ENCODE results near the gene WDR6.

Gene WDR6

DNA sequence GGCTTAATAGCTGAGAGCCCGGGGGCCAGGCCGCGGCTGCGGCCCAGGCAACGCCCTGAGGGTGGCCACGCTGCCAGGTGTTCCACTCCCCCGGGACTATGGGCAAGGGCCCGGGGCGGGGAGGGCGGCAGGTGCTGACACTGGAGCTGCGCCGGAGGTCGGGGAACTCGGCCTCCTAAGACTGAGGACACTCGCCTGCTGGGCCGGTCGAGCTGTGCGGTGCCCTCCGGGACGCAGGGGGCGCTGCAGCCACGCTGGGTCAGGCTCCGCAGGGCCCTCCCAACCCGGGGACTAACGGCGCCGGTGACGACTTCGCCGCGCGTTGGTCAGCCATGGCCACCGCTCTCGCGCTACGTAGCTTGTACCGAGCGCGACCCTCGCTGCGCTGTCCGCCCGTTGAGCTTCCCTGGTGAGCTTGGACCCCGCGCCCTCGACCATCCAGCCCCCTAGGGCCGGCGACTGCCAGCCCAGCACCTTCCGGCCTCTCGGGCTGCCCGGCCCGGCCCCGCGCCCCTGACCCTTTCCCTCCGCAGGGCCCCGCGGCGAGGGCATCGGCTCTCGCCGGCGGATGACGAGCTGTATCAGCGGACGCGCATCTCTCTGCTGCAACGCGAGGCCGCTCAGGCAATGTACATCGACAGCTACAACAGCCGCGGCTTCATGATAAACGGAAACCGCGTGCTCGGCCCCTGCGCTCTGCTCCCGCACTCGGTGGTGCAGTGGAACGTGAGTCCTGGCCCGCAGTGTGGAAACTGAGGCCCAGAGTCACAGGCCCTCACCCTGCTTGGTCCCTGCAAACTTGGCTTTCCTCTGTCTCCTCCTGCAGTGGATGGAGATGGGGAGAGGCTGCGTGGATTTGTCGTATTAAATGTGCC is 14.9 kb downstream of the WDR6 start, which contains the start of gene NDUFAF3:
Gene NDUFAF3 (plus strand): TSS at position 309 of the 875 bp plus-strand sequence. CDS start 24 bp downstream, at position 333.
- Mint-ChIP-seq H3K9me3 (no peaks in the 10 kb centered on the region), H3K4me3 (peak within 1 kb of the TSS; percentile 91 to 96), H3K27me3 (no peaks in the 10 kb centered on the region), H3K4me1 (ENCODE audit: low read depth in 2 of 2) (peaks cover 23 to 37% of the 10 kb centered on the region in 2 donors), H3K36me3 (ENCODE audit: insufficient read depth) (peaks cover 67% of the 10 kb centered on the region), H3K27ac (peak within 1 kb of the TSS; percentile 94 to 98)
- ATAC-seq (replicated peaks): peak; percentile 80
- peak; percentile 91 to 93 (median 91) for DNase-seq

DNA sequence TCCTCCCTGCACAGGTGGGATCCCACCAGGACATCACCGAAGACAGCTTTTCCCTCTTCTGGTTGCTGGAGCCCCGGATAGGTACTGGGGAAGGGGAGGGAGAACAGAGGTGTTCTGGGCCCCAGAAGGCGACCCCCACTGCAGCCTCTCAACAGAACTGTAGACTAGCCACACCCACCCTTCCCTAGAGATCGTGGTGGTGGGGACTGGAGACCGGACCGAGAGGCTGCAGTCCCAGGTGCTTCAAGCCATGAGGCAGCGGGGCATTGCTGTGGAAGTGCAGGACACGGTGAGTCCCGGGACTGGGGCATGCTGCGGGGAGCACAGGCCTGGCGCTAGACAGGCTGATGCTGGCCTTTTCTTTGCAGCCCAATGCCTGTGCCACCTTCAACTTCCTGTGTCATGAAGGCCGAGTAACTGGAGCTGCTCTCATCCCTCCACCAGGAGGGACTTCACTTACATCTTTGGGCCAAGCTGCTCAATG is 15.5 kb downstream of the WDR6 start:
- ATAC-seq (replicated peaks): no peak
- H3K9me3 Mint-ChIP-seq: no peaks in the 10 kb centered on the region
- DNase-seq: no peak
- H3K4me1 Mint-ChIP-seq (ENCODE audit: low read depth in 2 of 2): peaks cover 27 to 32% of the 10 kb centered on the region in 2 donors
- peak overlapping the region; percentile 94 to 98 for H3K27ac Mint-ChIP-seq
- no peaks in the 10 kb centered on the region for H3K27me3 Mint-ChIP-seq
- H3K36me3 Mint-ChIP-seq (ENCODE audit: insufficient read depth): peaks cover 73% of the 10 kb centered on the region
- H3K4me3 Mint-ChIP-seq: peak overlapping the region; percentile 91 to 96

DNA sequence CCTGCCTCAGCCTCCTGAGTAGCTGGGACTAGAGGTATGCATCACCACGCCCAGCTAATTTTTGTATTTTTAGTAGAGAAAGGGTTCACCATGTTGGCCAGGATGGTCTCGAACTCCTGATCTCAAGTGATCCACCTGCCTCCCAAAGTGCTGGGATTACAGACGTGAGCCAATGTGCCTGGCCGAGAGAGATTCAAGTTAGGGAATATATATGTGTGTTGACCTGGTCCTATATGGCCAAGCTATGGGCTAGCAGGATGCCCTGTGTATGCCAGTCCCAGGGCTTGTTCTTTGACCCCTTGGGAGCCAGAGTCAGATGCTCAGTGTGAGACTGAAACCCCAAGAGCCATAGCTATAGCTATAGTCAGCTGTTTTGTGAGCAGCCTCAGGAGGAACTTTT is 16.6 kb downstream of the WDR6 start:
- no peaks in the 10 kb centered on the region for H3K9me3 Mint-ChIP-seq
- peaks cover 33 to 36% of the 10 kb centered on the region in 2 donors for H3K4me1 Mint-ChIP-seq (ENCODE audit: low read depth in 2 of 2)
- H3K36me3 Mint-ChIP-seq (ENCODE audit: insufficient read depth): peaks cover 76% of the 10 kb centered on the region
- peak overlapping the region in 1 of 2 donors; percentile 69 for H3K27ac Mint-ChIP-seq
- ATAC-seq (replicated peaks) (no peak), DNase-seq (no peak)
- no peaks in the 10 kb centered on the region for H3K27me3 Mint-ChIP-seq
- peak overlapping the region; percentile 91 to 96 for H3K4me3 Mint-ChIP-seq

DNA sequence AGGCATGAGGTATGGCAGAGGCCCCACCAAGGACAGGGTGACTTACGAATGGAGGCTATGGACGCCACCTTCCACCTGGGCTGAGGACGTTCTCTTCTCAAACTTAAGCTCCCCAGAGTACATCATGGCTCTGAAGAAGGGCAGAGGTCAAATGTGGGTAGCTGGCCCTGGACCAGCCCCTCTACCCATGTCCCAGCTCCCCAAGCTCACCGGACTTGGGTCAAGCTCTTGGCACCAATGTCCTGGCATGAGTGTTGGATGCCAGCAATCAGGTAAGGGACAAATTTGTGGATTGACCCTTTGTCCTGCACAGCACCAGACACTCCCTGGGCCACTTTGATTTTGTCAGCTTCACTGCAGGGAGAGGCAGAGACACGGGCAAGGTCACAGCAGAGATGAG is 17.3 kb downstream of the WDR6 start:
- peak overlapping the region in 1 of 2 donors; percentile 99 for H3K27ac Mint-ChIP-seq
- H3K4me3 Mint-ChIP-seq: no peak overlapping the region
- H3K9me3 Mint-ChIP-seq: no peaks in the 10 kb centered on the region
- no peak for DNase-seq
- peaks cover 83% of the 10 kb centered on the region for H3K36me3 Mint-ChIP-seq (ENCODE audit: insufficient read depth)
- no peak for ATAC-seq (replicated peaks)
- peaks cover 38 to 42% of the 10 kb centered on the region in 2 donors for H3K4me1 Mint-ChIP-seq (ENCODE audit: low read depth in 2 of 2)
- no peaks in the 10 kb centered on the region for H3K27me3 Mint-ChIP-seq

- H3K9me3 Mint-ChIP-seq: no peaks in the 10 kb centered on the region
- DNase-seq: no peak
- ATAC-seq (replicated peaks): no peak
- no peak overlapping the region for H3K4me3 Mint-ChIP-seq
- no peaks in the 10 kb centered on the region for H3K27me3 Mint-ChIP-seq
- peaks cover 38 to 41% of the 10 kb centered on the region in 2 donors for H3K4me1 Mint-ChIP-seq (ENCODE audit: low read depth in 2 of 2)
- H3K27ac Mint-ChIP-seq: peak overlapping the region; percentile 91 to 99
- H3K36me3 Mint-ChIP-seq (ENCODE audit: insufficient read depth): peaks cover 86% of the 10 kb centered on the region
These were observed 18.0 kb downstream of the WDR6 start for GRCh38 chr3:49025005-49025792.

DNA sequence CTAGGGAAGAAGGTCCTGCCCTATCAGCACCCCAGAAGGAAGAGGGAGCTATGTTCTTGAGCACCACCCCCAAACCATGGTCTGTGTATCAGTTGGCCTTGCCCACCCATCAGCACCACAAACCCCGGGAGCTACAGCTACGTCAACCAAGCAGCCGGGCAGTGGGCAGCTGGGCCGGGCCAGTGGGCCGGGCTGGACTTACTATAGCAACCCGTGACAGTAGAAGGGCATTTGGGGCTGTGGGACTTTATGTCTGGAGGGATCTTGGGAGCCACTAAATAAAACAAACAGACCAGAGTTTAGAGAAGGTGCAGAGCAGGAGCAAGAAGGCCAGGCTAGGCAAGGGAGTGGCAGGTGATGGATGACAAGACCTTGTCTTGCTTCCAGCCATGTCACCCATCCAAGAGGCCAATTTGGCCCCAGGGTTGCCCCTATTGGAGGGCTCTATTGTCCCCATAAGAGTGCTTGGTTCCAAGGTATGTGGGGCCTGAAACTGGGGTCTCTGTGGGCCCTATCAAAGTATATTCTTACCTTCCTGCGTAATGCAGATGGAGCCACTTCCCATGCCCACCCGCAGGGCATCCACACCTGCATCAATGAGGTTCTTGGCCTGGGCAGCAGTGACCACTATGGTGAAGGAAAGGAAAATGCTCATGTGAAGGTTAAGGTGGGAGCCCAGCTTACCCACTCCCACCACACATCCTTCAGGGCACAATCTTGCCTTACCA is 18.8 kb downstream of the WDR6 start:
- H3K4me3 Mint-ChIP-seq: no peak overlapping the region
- H3K27me3 Mint-ChIP-seq: no peaks in the 10 kb centered on the region
- peaks cover 36% of the 10 kb centered on the region in 2 donors for H3K4me1 Mint-ChIP-seq (ENCODE audit: low read depth in 2 of 2)
- peak overlapping the region; percentile 91 to 99 for H3K27ac Mint-ChIP-seq
- H3K36me3 Mint-ChIP-seq (ENCODE audit: insufficient read depth): peaks cover 90% of the 10 kb centered on the region
- no peaks in the 10 kb centered on the region for H3K9me3 Mint-ChIP-seq
- DNase-seq (no peak), ATAC-seq (replicated peaks) (no peak)

- Mint-ChIP-seq H3K27me3 (no peaks in the 10 kb centered on the region), H3K27ac (peak overlapping the region in 1 of 2 donors; percentile 99), H3K36me3 (ENCODE audit: insufficient read depth) (peaks cover 90% of the 10 kb centered on the region), H3K4me1 (ENCODE audit: low read depth in 2 of 2) (peaks cover 34 to 36% of the 10 kb centered on the region in 2 donors), H3K4me3 (no peak overlapping the region), H3K9me3 (no peaks in the 10 kb centered on the region)
- DNase-seq: no peak
- ATAC-seq (replicated peaks): no peak
These were observed 19.3 kb downstream of the WDR6 start for GRCh38 chr3:49026536-49026935.

DNA sequence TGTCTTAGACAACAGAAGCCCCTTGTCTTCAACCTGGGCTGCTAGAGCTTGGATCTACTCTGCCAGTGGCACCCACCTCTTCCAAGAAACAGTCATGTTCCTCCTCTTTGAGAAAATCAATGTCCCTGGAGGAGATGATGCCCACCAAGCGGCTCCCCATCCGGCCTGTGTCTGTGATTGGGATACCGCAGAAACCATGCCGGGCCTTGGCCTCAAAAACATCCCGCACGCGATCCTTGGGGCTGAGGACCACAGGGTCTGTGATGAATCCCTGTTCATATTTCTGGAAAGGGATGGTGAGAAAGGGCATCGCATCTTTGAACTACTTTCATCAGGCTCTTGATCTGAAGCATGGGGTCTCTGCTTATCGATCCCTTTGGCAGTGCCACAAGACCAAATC is 20.4 kb downstream of the WDR6 start:
- no peaks in the 10 kb centered on the region for H3K9me3 Mint-ChIP-seq
- H3K4me3 Mint-ChIP-seq: peak overlapping the region in 1 of 2 donors; percentile 88
- peaks cover 29 to 32% of the 10 kb centered on the region in 2 donors for H3K4me1 Mint-ChIP-seq (ENCODE audit: low read depth in 2 of 2)
- DNase-seq (no peak), ATAC-seq (replicated peaks) (no peak)
- H3K36me3 Mint-ChIP-seq (ENCODE audit: insufficient read depth): peaks cover 86% of the 10 kb centered on the region
- H3K27ac Mint-ChIP-seq: peak overlapping the region; percentile 98 to 99
- no peaks in the 10 kb centered on the region for H3K27me3 Mint-ChIP-seq

GRCh38 chr3:49028298-49028672 is 21.1 kb downstream of the WDR6 start:
- no peak for DNase-seq
- H3K9me3 Mint-ChIP-seq: no peaks in the 10 kb centered on the region
- H3K4me1 Mint-ChIP-seq (ENCODE audit: low read depth in 2 of 2): peaks cover 24 to 28% of the 10 kb centered on the region in 2 donors
- peak overlapping the region; percentile 98 to 99 for H3K27ac Mint-ChIP-seq
- no peak for ATAC-seq (replicated peaks)
- H3K27me3 Mint-ChIP-seq: no peaks in the 10 kb centered on the region
- H3K36me3 Mint-ChIP-seq (ENCODE audit: insufficient read depth): peaks cover 86% of the 10 kb centered on the region
- peak overlapping the region; percentile 88 to 97 for H3K4me3 Mint-ChIP-seq

DNA sequence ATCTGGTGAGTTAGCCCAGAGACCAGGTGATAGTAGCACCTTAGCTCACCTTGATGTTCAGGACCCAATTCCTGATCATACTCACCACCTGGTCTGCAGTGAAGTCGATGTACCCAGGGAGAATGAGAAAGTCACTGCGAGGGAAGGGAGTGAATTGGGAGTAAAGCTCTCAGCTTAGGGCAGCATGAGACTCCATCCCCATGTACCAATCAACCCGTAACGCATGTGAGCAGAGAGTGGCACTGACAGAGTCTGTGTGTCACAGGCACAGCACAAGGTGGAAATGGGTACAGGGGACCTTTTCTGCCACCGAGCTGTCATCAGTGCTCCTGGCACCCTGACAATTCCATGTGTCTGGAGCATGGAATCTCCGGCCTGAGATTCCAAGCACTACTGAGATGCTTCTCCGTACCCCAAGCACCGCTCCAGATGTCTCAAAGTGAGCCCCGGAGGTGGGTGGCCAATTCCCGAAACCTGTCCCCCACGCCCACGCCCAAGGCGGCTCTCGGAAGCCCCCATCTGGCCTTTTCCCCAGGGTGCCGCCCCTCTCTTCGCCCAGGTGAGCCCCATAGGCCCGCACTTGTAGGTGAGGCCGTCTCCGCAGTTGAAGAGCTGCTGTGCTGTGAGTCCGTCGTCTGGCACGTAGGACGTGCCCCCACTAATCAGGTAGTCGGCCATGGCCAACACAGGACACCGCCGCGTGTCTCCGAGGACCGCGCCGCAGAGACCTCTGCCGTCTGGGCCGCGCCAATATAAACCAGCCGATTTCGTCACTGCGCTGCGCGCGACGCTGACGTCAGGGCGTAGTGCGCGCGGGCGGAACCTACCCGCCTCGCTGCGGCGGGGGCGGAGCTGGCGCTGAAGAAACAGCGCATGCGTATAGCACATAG is 21.7 kb downstream of the WDR6 start, which contains the start of gene IMPDH2:
Gene IMPDH2 (minus strand): TSS at position 726 of the 890 bp plus-strand sequence. CDS start 48 bp downstream, at position 678.
- DNase-seq (peak; percentile 92 to 93 (median 92)), ATAC-seq (replicated peaks) (peak; percentile 96)
- Mint-ChIP-seq H3K36me3 (ENCODE audit: insufficient read depth) (peaks cover 83% of the 10 kb centered on the region), H3K4me3 (peak within 1 kb of the TSS; percentile 88 to 97), H3K27me3 (no peaks in the 10 kb centered on the region), H3K27ac (peak within 1 kb of the TSS; percentile 98 to 99), H3K4me1 (ENCODE audit: low read depth in 2 of 2) (peaks cover 24 to 28% of the 10 kb centered on the region in 2 donors), H3K9me3 (no peaks in the 10 kb centered on the region)

DNA sequence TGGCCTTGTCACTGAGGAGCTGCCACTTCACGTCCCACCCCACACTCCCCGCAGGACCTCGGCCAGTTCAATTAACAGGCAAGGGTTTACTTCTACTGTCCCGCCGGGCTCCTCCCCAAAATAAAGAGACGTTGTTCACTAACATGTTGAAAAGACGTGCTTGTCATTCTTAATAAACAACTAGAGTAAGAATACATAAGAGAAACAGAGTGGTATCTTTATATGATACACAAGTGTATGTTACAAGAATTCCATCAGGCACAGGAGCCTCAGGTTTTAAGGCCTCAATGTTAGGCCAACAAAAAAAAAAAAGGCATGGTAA is 22.3 kb downstream of the WDR6 start:
- H3K9me3 Mint-ChIP-seq: no peaks in the 10 kb centered on the region
- H3K36me3 Mint-ChIP-seq (ENCODE audit: insufficient read depth): peaks cover 83% of the 10 kb centered on the region

GRCh38 chr3:49030321-49030720 is 23.1 kb downstream of the WDR6 start:
- DNase-seq (no peak), ATAC-seq (replicated peaks) (no peak)
- no peaks in the 10 kb centered on the region for H3K9me3 Mint-ChIP-seq
- H3K36me3 Mint-ChIP-seq (ENCODE audit: insufficient read depth): peaks cover 79% of the 10 kb centered on the region
- H3K27me3 Mint-ChIP-seq: no peaks in the 10 kb centered on the region
- peak overlapping the region; percentile 71 to 85 for H3K27ac Mint-ChIP-seq
- no peak overlapping the region for H3K4me3 Mint-ChIP-seq
- H3K4me1 Mint-ChIP-seq (ENCODE audit: low read depth in 2 of 2): peaks cover 21 to 26% of the 10 kb centered on the region in 2 donors

More for the DNA sequence above, 22.3 kb downstream of the WDR6 start:
- DNase-seq: no peak
- Mint-ChIP-seq H3K27me3 (no peaks in the 10 kb centered on the region), H3K4me1 (ENCODE audit: low read depth in 2 of 2) (peaks cover 21 to 28% of the 10 kb centered on the region in 2 donors), H3K4me3 (peak overlapping the region; percentile 88 to 97), H3K27ac (peak overlapping the region; percentile 98 to 99)
- ATAC-seq (replicated peaks): no peak

Measured in effector memory CD8-positive, alpha-beta T cell (primary cell).